ENCODE results near the gene PPP6C. TPM values are rescaled to one million over a fixed set of nuclear protein-coding genes. Genes with fewer than 3 reads are reported as not detected.
"Not testable (repeated sequence)": the region's sequence is repeated elsewhere in the genome, so short reads cannot be mapped to it uniquely, and the experiment has no call there.

The PPP6C gene
- total and polyA plus RNA-seq, 2 donors (not counting 3 experiments of a cell fraction or from before 2014, with no cell fraction given), result 19.3 to 42.6 TPM

GRCh38 chr9:125183054-125183453 lies 6.5 kb downstream of the PPP6C start:
- BruUV-seq (replicated peaks), result no TSS peak
- Histone ChIP-seq H3K9me1 (replicated peaks; ENCODE audit: control insufficient read depth, extremely low read depth, insufficient read depth, low read length) (no peaks in the 10 kb centered on the region), H2AFZ (ENCODE audit: low read depth, low read length) (no peak overlapping the region), H3K4me2 (ENCODE audit: insufficient read depth, low read length) (peak overlapping the region; percentile 38), H3K79me2 (ENCODE audit: control insufficient read depth, insufficient read depth, low read length) (peaks cover 82% of the 10 kb centered on the region), H3K9me3 (replicated peaks; ENCODE audit: control insufficient read depth, insufficient read depth, low read length) (no peaks in the 10 kb centered on the region), H3K27me3 (ENCODE audit: control insufficient read depth in 2 of 2, insufficient read depth in 2 of 2, low read length in 2 of 2) (no peaks in the 10 kb centered on the region), H4K20me1 (replicated peaks; ENCODE audit: control insufficient read depth, extremely low read depth, insufficient read depth, low read length) (peaks cover 5% of the 10 kb centered on the region), H3K9ac (replicated peaks; ENCODE audit: extremely low read depth, insufficient read depth, low read length) (no peak overlapping the region), H3K27ac (ENCODE audit: insufficient read depth, low read depth, low read length) (peak overlapping the region; percentile 1), H3K4me3 (replicated peaks in 1 of 3; ENCODE audit: insufficient read depth in 1 of 3, low read depth in 1 of 3, low read length in 3 of 3) (no peak overlapping the region), H3K36me3 (ENCODE audit: control insufficient read depth in 2 of 2, extremely low read depth in 1 of 2, insufficient read depth in 2 of 2, low read length in 2 of 2) (no peaks in the 10 kb centered on the region), H3K4me1 (ENCODE audit: control insufficient read depth, extremely low read depth, insufficient read depth, low read length) (peaks cover 15% of the 10 kb centered on the region)
- dilution Hi-C loops (cut with MboI; ENCODE audit: extremely low pct_ligation_motif_present, low sequenced_read_pairs) (no loop called here), intact Hi-C loops (cut with micrococcal nuclease) (loop anchor here (2.0 kb wide), 1 partner anchor 18 kb away; the partner anchor contains the start of gene RABEPK)
- FAIRE-seq, result peak; percentile 69
- POLR2A ChIA-PET, result no interaction called here
- peak; percentile 77 for DNase-seq (ENCODE audit: low read depth, low spot score)
- TF ChIP-seq GATA2 (IDR thresholded peaks at IDR 0.05; ENCODE audit: insufficient read depth, insufficient read length, low read depth, low read length) (peak; percentile 82), JUN (IDR thresholded peaks at IDR 0.05; ENCODE audit: borderline replicate concordance, insufficient read depth, insufficient read length, low read depth) (no peak), CTCF (IDR thresholded peaks at IDR 0.05; ENCODE audit: extremely low read depth in 1 of 2, insufficient read depth in 1 of 2, low read depth in 1 of 2, low read length in 2 of 2) (no peak), POLR2AphosphoS5 (IDR thresholded peaks at IDR 0.05; ENCODE audit: insufficient read depth, low read depth, low read length) (peak; percentile 45)
- CTCF ChIA-PET, result no interaction called here

- H3K27ac ChIP-seq (ENCODE audit: insufficient read depth, low read depth, low read length); H3K9ac ChIP-seq (replicated peaks; ENCODE audit: extremely low read depth, insufficient read depth, low read length); H3K36me3 ChIP-seq (ENCODE audit: control insufficient read depth in 2 of 2, extremely low read depth in 1 of 2, insufficient read depth in 2 of 2, low read length in 2 of 2); H3K4me3 ChIP-seq (replicated peaks in 1 of 3; ENCODE audit: insufficient read depth in 1 of 3, low read depth in 1 of 3, low read length in 3 of 3); H3K9me1 ChIP-seq (replicated peaks; ENCODE audit: control insufficient read depth, extremely low read depth, insufficient read depth, low read length); H2AFZ ChIP-seq (ENCODE audit: low read depth, low read length); BruUV-seq (replicated peaks); DNase-seq (ENCODE audit: low read depth, low spot score); H3K9me3 ChIP-seq (replicated peaks; ENCODE audit: control insufficient read depth, insufficient read depth, low read length); FAIRE-seq; H3K27me3 ChIP-seq (ENCODE audit: control insufficient read depth in 2 of 2, insufficient read depth in 2 of 2, low read length in 2 of 2); CTCF ChIA-PET; dilution Hi-C loops (cut with MboI; ENCODE audit: extremely low pct_ligation_motif_present, low sequenced_read_pairs); H4K20me1 ChIP-seq (replicated peaks; ENCODE audit: control insufficient read depth, extremely low read depth, insufficient read depth, low read length); H3K4me2 ChIP-seq (ENCODE audit: insufficient read depth, low read length); POLR2A ChIA-PET: not testable (repeated sequence)
- peaks cover 15% of the 10 kb centered on the region for H3K4me1 ChIP-seq (ENCODE audit: control insufficient read depth, extremely low read depth, insufficient read depth, low read length)
- intact Hi-C loops (cut with micrococcal nuclease), result loop anchor here (2.0 kb wide), 1 partner anchor 19 kb away; the partner anchor contains the start of gene RABEPK
- H3K79me2 ChIP-seq (ENCODE audit: control insufficient read depth, insufficient read depth, low read length), result peaks cover 81% of the 10 kb centered on the region
These were observed 7.8 kb downstream of the PPP6C start for GRCh38 chr9:125181756-125182155.
